Mammary epithelial cell (primary cell): ENCODE measurements around the gene TREM1.

ENCODE experiments used
- CTCF ChIP-seq, 2 donors: IDR thresholded peaks in 1 of 2; conservative IDR thresholded peaks in 1 of 2; 2 replicates each; pipeline ENCODE4 v1.5.1; 2011 to 2012; ENCODE audit warnings: inconsistent platforms in 2 of 2, low read length in 2 of 2, mild to moderate bottlenecking in 2 of 2, control low read depth in 1 of 2, low read depth in 1 of 2; ENCODE audit not compliant: insufficient read depth in 1 of 2; ENCODE audit errors: extremely low read depth in 1 of 2
- EZH2 ChIP-seq: IDR thresholded peaks from 2 replicates; pipeline ENCODE4 v1.6.1; 2012; ENCODE audit warnings: low read length, inconsistent platforms, borderline replicate concordance

DNA sequence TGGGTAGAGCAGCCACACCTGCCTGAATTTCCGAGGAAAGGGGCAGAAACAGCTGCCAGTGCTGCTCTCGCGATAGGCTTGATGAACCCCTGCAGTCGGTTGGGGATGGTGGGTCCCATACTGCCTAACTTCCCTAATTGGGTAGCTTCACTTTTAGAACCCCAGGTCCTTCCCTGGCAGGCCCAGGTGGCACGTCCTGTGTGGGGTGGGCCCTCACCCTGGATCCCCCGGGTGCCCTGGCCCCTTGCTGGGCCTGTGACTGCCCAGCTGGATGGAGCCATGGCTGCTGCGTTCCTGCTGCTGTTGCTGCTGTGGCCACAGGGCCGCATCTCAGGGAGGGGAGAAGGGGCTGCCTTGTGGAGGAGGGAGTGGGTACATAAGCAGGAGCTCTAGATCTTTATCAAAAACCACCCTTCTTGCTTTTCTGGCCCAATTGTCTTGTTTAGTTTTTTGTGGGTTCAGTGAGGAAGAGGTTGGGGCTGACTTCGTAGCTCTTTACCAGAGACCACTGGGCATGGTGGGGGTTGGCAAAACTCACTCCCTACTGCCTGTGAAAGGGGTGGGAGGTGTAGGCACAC lies 39.1 kb downstream of the TREM1 start:
- TF ChIP-seq CTCF (conservative IDR thresholded peaks at IDR 0.05 in 1 of 2, IDR thresholded peaks at IDR 0.05 in 1 of 2; ENCODE audit: extremely low read depth in 1 of 2, insufficient read depth in 1 of 2, low read depth in 1 of 2, low read length in 2 of 2) (no peak), EZH2 (no peak)
